Progenitor cell of endocrine pancreas (in vitro differentiated cells): ENCODE data around the gene TPRG1. TPM values are rescaled to one million over a fixed set of nuclear protein-coding genes. Genes with fewer than 3 reads are reported as not detected.

Source experiments
- DNase-seq: peaks from one replicate; pipeline ENCODE4 v3.0.0; 2021; ENCODE audit warnings: low spot score; ENCODE audit not compliant: unreplicated experiment
- H3K27ac Mint-ChIP-seq: 2 replicates; pipeline ENCODE4 v1.8.0; 2021; ENCODE audit warnings: mild to moderate bottlenecking, moderate library complexity, mixed read lengths
- H3K27me3 Mint-ChIP-seq: 2 replicates; pipeline ENCODE4 v1.8.0; 2021; ENCODE audit warnings: mixed read lengths
- H3K36me3 Mint-ChIP-seq: 2 replicates; pipeline ENCODE4 v1.8.0; 2022; ENCODE audit warnings: mixed read lengths; ENCODE audit not compliant: insufficient read depth
- H3K4me1 Mint-ChIP-seq: 2 replicates; pipeline ENCODE4 v1.8.0; 2021; ENCODE audit warnings: low read depth, mixed read lengths
- H3K4me3 Mint-ChIP-seq: 2 replicates; pipeline ENCODE4 v1.8.0; 2021; ENCODE audit warnings: low read depth, mild to moderate bottlenecking, moderate library complexity, mixed read lengths
- H3K9me3 Mint-ChIP-seq: 2 replicates; pipeline ENCODE4 v1.8.0; 2021; ENCODE audit warnings: low read depth, mixed read lengths
- CTCF ChIP-seq: fragments of 200-600 bp; sonication (generic); IDR thresholded peaks from one replicate; pipeline ENCODE4 v1.5.0; 2021; ENCODE audit warnings: antibody characterized with exemption, mild to moderate bottlenecking; ENCODE audit not compliant: unreplicated experiment
- long read RNA-seq: library from polyadenylated mRNA; unstranded; transcript quantifications from one replicate; pipeline ENCODE4 v2.0.0, GENCODE V29; 2020
- total RNA-seq: library from RNA; stranded (reverse); gene quantifications from 2 replicates; pipeline ENCODE4 v1.2.1, GENCODE V29; 2021

Gene TPRG1
- total RNA-seq: 0.67 and 2.3 TPM in 2 replicates
- long read RNA-seq, partial matches to known transcripts: 0 of 4 reads
- long read RNA-seq, other reads (novel, unspliced or antisense): 4 of 4 reads

DNA sequence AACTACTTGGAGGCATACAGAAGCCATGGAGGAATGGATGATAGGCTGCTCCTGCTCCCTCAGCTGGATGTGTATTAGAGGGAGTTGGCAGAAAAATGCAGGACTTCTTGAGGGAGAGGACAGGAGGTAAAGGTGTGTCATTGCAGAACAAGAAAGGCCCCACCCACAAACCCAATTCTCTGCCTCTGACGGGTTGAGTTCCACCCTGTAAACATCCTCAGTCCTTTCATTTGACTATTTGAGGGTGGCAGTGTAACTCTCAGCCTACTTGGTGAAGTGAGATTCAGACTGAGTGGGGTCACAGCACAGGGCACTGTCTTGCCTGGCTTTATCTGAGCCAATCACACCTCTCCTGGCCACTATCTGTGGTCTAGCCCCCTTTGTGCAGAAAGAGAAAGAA, at the start of gene TPRG1:
Gene TPRG1, plus strand, starts transcription at position 265 of the 400 bp plus-strand sequence. CDS start 35,414 bp downstream, outside the sequence.
- Mint-ChIP-seq H3K4me3 (no peak within 1 kb of the TSS), H3K4me1 (no peaks in the 10 kb centered on the region), H3K36me3 (no peaks in the 10 kb centered on the region), H3K9me3 (no peaks in the 10 kb centered on the region), H3K27me3 (peaks cover 3% of the 10 kb centered on the region), H3K27ac (no peak within 1 kb of the TSS)
- DNase-seq: no peak
- no peak for TF ChIP-seq CTCF

GRCh38 chr3:189122110-189122509, 49.7 kb upstream of the TPRG1 start:
- Mint-ChIP-seq H3K4me3 (no peak overlapping the region), H3K27ac (no peak overlapping the region), H3K9me3 (peaks cover 15% of the 10 kb centered on the region), H3K4me1 (peaks cover 23% of the 10 kb centered on the region), H3K36me3 (peaks cover 4% of the 10 kb centered on the region), H3K27me3 (no peaks in the 10 kb centered on the region)
- no peak for DNase-seq
- TF ChIP-seq CTCF: no peak

DNA sequence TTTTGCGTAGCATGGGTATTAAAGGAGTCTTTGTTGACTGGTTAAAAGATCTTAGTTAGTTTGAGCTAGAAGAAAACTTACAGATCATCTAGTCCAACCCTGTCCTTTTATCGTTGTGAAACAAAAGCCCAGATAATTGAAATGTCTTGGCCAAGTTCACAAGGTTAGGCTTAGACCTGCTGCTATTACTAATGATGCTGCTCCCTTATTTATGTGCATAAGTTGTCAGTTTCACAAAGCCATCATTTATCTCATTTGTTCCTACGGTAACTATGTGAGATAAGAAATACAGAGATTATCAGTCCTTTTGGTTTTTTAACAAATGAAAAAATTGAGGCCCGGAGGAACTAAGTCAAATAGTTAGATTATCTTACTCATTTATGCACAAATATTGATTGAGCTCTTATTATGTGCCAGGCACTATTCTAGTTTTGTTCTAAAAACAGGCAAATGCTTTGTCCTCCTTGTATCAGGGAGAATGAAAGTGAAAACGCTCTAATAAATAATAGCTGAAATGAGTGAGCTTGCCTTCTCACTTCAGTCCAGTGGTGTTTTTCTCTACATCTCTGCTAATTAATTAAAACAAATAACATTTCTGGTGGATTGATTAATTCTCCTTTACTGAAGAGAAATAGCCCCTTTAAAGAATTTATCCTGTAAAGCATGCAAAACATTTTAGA, 49.1 kb upstream of the TPRG1 start:
- peaks cover 4% of the 10 kb centered on the region for H3K36me3 Mint-ChIP-seq
- no peak overlapping the region for H3K27ac Mint-ChIP-seq
- peaks cover 23% of the 10 kb centered on the region for H3K4me1 Mint-ChIP-seq
- H3K9me3 Mint-ChIP-seq: peaks cover 14% of the 10 kb centered on the region
- no peak for TF ChIP-seq CTCF
- no peak for DNase-seq
- H3K27me3 Mint-ChIP-seq: no peaks in the 10 kb centered on the region
- no peak overlapping the region for H3K4me3 Mint-ChIP-seq

DNA sequence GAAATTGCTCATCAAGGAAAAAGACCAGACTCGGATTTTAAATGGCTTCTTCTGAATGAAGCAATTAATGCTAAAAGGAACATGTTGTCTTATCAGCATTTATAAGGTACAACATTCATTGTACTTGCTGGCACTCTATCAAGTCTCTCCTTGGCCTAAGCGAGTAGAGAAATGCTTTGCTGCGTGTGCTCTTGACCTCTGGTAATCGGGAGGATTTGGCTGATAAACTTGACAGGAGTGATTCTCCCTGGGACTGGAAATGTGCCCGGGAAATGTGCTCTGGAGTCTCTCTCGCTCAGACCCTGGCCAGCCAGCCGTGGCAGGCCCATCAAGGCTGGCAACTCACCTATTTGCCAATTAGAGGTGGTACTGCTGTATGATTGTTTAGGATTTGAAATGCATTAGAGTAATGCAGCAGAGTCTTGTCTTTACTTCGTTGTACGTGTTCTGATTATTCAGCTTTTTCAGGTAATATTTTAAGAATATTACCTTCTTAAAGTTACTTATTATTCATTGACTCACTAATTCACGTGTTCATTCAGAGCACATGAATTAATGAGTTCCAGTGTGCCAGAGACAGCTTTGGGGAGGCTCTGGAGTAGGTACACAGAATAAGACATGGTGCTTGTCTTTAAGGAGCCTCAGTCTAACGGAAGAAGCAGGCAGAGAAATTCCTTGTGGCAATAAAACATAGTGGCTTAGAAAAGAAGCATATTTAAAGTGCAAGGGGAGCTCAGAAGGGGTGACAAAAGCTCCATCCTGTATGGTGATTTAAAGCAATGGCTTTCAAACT, 48.0 kb upstream of the TPRG1 start:
- peaks cover 9% of the 10 kb centered on the region for H3K9me3 Mint-ChIP-seq
- H3K27ac Mint-ChIP-seq: no peak overlapping the region
- H3K4me1 Mint-ChIP-seq: peaks cover 23% of the 10 kb centered on the region
- no peak for TF ChIP-seq CTCF
- no peak for DNase-seq
- no peaks in the 10 kb centered on the region for H3K27me3 Mint-ChIP-seq
- no peak overlapping the region for H3K4me3 Mint-ChIP-seq
- peaks cover 1% of the 10 kb centered on the region for H3K36me3 Mint-ChIP-seq

GRCh38 chr3:189132231-189132671, 39.5 kb upstream of the TPRG1 start:
- DNase-seq: no peak
- H3K9me3 Mint-ChIP-seq: no peaks in the 10 kb centered on the region
- no peaks in the 10 kb centered on the region for H3K27me3 Mint-ChIP-seq
- H3K4me1 Mint-ChIP-seq: peaks cover 1% of the 10 kb centered on the region
- no peaks in the 10 kb centered on the region for H3K36me3 Mint-ChIP-seq
- H3K27ac Mint-ChIP-seq: no peak overlapping the region
- no peak for TF ChIP-seq CTCF
- H3K4me3 Mint-ChIP-seq: no peak overlapping the region
